Nephron progenitor cell (in vitro differentiated cells): ENCODE data around the gene RFTN1.

ENCODE experiments used
- DNase-seq: peaks from one replicate; pipeline ENCODE4 v3.0.0; 2021
- H3K27ac Mint-ChIP-seq: 2 replicates; pipeline ENCODE4 v1.8.0; 2021; ENCODE audit warnings: mild to moderate bottlenecking, moderate library complexity, mixed read lengths
- H3K27me3 Mint-ChIP-seq: 2 replicates; pipeline ENCODE4 v1.8.0; 2021; ENCODE audit warnings: mild to moderate bottlenecking, low read depth, mixed read lengths; ENCODE audit not compliant: poor library complexity
- H3K36me3 Mint-ChIP-seq: 2 replicates; pipeline ENCODE4 v1.8.0; 2021; ENCODE audit warnings: low read depth, mixed read lengths
- H3K4me1 Mint-ChIP-seq: 2 replicates; pipeline ENCODE4 v1.8.0; 2021; ENCODE audit warnings: mixed read lengths
- H3K4me3 Mint-ChIP-seq: 2 replicates; pipeline ENCODE4 v1.8.0; 2021; ENCODE audit warnings: mild to moderate bottlenecking, moderate library complexity, mixed read lengths
- H3K9me3 Mint-ChIP-seq: 2 replicates; pipeline ENCODE4 v1.8.0; 2021; ENCODE audit warnings: mild to moderate bottlenecking, moderate library complexity, mixed read lengths
- TF ChIP-seq, protein P1 (sequence below): fragments of 200-600 bp; sonication (generic); IDR thresholded peaks from 2 replicates; pipeline ENCODE4 v1.5.0; 2021; ENCODE audit warnings: antibody characterized with exemption

The RFTN1 gene

DNA sequence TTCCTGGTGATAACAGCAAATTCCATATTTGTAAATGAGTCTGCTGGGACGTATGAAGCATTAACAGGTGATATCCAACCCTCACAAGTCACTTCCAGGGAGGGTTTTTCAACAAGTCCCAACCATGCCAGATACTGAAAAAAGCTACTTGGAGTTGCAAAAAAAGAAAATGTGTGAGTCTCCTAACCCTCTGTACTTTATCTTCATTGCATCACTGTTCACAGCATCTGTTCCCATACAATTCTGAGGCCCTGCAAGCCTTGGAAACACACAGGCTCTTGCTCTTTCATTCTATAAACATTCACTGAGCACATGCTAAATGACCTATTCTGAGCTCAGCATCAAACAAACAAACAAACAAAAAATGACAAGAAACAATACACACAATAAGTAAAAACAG is 120.8 kb downstream of the RFTN1 start:
- Mint-ChIP-seq H3K4me1 (peaks cover 58% of the 10 kb centered on the region), H3K9me3 (peaks cover 3% of the 10 kb centered on the region), H3K27me3 (peaks cover 4% of the 10 kb centered on the region), H3K4me3 (no peak overlapping the region), H3K36me3 (peaks cover 12% of the 10 kb centered on the region), H3K27ac (no peak overlapping the region)
- TF ChIP-seq, protein P1, sequence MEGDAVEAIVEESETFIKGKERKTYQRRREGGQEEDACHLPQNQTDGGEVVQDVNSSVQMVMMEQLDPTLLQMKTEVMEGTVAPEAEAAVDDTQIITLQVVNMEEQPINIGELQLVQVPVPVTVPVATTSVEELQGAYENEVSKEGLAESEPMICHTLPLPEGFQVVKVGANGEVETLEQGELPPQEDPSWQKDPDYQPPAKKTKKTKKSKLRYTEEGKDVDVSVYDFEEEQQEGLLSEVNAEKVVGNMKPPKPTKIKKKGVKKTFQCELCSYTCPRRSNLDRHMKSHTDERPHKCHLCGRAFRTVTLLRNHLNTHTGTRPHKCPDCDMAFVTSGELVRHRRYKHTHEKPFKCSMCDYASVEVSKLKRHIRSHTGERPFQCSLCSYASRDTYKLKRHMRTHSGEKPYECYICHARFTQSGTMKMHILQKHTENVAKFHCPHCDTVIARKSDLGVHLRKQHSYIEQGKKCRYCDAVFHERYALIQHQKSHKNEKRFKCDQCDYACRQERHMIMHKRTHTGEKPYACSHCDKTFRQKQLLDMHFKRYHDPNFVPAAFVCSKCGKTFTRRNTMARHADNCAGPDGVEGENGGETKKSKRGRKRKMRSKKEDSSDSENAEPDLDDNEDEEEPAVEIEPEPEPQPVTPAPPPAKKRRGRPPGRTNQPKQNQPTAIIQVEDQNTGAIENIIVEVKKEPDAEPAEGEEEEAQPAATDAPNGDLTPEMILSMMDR: no peak
- DNase-seq: no peak

DNA sequence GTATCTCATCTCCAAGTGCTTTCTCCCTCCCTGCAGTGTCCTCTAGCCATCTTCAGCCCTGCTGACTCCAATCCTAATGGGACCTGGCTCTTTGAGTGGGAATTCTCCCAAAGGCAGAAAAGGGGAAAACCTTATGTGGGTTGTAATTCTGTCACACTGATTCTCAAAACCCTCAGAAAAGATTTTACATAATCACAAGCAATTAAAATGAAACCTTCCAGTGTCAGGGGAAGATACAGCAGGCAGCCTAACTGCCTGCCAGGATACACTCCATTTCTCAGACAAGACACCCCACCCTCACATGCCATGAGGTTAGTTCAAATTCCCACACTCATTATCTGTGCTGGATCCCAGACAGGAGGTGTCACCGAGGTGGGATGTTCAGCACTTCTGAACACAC is 121.4 kb downstream of the RFTN1 start:
- H3K36me3 Mint-ChIP-seq: peaks cover 13% of the 10 kb centered on the region
- no peak for DNase-seq
- H3K27me3 Mint-ChIP-seq: peaks cover 6% of the 10 kb centered on the region
- H3K9me3 Mint-ChIP-seq: peaks cover 2% of the 10 kb centered on the region
- TF ChIP-seq, protein P1: no peak
- H3K4me1 Mint-ChIP-seq: peaks cover 58% of the 10 kb centered on the region
- no peak overlapping the region for H3K4me3 Mint-ChIP-seq
- peak overlapping the region; percentile 44 for H3K27ac Mint-ChIP-seq

DNA sequence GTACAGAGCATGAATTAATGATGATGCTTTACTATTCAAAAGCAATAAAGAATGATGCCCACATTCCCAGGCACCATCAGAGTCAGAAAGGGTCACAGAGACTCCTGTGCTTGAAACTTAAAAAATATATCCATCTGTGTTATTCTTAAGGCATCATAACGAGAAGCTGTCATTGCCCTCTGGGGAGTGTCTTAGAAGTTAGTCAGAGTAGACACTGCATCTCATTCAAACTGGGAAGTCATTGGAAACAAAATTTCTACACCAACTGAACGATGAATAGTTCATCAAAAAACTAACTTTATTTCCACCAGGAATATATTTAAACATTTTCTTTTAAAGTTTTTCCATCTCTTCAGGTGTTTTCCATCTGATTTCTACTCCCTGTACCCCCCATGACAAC is 122.9 kb downstream of the RFTN1 start:
- Mint-ChIP-seq H3K27me3 (peaks cover 6% of the 10 kb centered on the region), H3K27ac (no peak overlapping the region), H3K9me3 (no peaks in the 10 kb centered on the region), H3K4me3 (no peak overlapping the region), H3K4me1 (peaks cover 52% of the 10 kb centered on the region), H3K36me3 (peaks cover 7% of the 10 kb centered on the region)
- TF ChIP-seq, protein P1: no peak
- no peak for DNase-seq

DNA sequence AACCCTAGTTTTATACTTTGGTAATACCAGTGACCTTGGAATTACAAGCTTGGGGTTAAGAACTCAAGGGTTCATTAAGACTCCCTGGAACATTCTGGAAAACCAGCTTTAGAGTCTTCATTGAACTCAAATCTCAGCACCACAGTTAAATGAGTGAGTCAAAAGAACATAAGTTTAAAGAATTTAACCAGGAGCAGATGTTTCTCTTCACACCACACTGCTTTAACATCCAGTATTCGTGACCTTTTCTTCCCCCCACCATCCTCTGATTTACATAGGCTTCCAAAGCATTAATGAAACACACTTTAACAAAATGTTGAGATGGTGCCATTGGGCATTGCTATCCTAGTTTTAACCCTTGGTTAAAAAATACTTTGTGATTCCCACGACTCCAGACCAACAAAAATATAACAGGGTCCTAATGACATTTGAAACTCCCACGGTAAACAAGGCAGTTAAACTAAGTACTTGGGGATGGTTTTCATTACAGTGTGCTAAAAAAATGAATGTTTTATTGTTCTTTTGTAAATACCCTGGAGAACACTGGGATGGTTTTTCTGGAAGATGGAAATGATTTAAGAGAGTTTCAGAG is 124.6 kb downstream of the RFTN1 start:
- Mint-ChIP-seq H3K27ac (peak overlapping the region; percentile 60), H3K4me3 (no peak overlapping the region), H3K9me3 (no peaks in the 10 kb centered on the region), H3K4me1 (peaks cover 52% of the 10 kb centered on the region), H3K27me3 (peaks cover 6% of the 10 kb centered on the region), H3K36me3 (peaks cover 7% of the 10 kb centered on the region)
- TF ChIP-seq, protein P1: no peak
- no peak for DNase-seq

DNA sequence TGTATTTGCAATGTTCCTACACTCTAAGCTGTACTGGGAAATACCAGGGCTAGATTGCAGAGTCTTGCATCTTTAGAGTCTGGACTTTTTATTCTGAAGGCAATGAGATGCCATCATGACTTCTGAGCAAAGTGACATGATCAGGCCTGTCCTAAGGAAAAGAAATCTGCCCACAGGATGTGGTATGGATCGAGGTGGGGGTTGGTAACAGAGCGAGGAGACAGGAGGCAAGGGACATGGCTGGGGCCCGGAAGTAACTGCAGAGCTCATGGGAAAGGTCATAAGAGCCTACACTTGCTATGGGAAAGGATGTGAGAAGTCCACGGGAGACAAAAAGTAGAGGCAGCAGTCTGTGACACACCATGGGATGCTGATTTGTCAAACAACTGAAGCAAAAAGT is 126.9 kb downstream of the RFTN1 start:
- no peak for DNase-seq
- H3K27me3 Mint-ChIP-seq: peaks cover 6% of the 10 kb centered on the region
- H3K9me3 Mint-ChIP-seq: no peaks in the 10 kb centered on the region
- TF ChIP-seq, protein P1: no peak
- H3K4me3 Mint-ChIP-seq: no peak overlapping the region
- peaks cover 46% of the 10 kb centered on the region for H3K4me1 Mint-ChIP-seq
- H3K36me3 Mint-ChIP-seq: peaks cover 23% of the 10 kb centered on the region
- peak overlapping the region; percentile 40 for H3K27ac Mint-ChIP-seq

DNA sequence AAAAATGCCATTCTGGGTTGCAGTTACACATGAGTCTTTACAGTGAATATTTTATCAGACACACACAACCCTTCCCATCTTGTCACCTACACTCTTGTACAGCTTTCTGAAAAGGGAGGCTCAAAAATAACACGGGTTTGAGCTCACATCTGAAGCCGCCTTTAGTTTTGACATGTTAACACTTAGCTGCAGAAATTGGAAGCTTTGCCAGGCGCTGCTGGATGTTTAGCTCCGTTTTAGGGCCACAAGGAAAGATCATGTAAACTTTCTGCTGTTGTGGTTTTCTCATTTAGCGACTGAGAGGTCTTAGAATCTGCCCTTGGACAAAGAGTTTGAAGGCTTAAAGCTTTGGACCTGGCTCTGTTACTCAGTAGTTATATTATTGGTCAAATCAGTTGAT is 128.3 kb downstream of the RFTN1 start:
- Mint-ChIP-seq H3K27me3 (peaks cover 6% of the 10 kb centered on the region), H3K9me3 (no peaks in the 10 kb centered on the region), H3K36me3 (peaks cover 23% of the 10 kb centered on the region), H3K27ac (no peak overlapping the region), H3K4me1 (peaks cover 32% of the 10 kb centered on the region), H3K4me3 (no peak overlapping the region)
- no peak for DNase-seq
- TF ChIP-seq, protein P1: no peak
